ENCODE data around the gene PARVA.

GRCh38 chr11:12403122-12403996 is 26.0 kb downstream of the PARVA start:
- TF ChIP-seq, protein P1, sequence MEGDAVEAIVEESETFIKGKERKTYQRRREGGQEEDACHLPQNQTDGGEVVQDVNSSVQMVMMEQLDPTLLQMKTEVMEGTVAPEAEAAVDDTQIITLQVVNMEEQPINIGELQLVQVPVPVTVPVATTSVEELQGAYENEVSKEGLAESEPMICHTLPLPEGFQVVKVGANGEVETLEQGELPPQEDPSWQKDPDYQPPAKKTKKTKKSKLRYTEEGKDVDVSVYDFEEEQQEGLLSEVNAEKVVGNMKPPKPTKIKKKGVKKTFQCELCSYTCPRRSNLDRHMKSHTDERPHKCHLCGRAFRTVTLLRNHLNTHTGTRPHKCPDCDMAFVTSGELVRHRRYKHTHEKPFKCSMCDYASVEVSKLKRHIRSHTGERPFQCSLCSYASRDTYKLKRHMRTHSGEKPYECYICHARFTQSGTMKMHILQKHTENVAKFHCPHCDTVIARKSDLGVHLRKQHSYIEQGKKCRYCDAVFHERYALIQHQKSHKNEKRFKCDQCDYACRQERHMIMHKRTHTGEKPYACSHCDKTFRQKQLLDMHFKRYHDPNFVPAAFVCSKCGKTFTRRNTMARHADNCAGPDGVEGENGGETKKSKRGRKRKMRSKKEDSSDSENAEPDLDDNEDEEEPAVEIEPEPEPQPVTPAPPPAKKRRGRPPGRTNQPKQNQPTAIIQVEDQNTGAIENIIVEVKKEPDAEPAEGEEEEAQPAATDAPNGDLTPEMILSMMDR (IDR thresholded peaks at IDR 0.05; ENCODE audit: low read depth, low read length, missing input control) = no peak
- TF ChIP-seq EGR1 (IDR thresholded peaks at IDR 0.05; ENCODE audit: low read depth in 2 of 2) = no peak
- no peak for TF ChIP-seq MAX (IDR thresholded peaks at IDR 0.05)
- no peak for TF ChIP-seq TAF1 (conservative IDR thresholded peaks at IDR 0.05)
- TF ChIP-seq FOXA2 (IDR thresholded peaks at IDR 0.05) = peak; percentile 81
- TF ChIP-seq, protein P2, sequence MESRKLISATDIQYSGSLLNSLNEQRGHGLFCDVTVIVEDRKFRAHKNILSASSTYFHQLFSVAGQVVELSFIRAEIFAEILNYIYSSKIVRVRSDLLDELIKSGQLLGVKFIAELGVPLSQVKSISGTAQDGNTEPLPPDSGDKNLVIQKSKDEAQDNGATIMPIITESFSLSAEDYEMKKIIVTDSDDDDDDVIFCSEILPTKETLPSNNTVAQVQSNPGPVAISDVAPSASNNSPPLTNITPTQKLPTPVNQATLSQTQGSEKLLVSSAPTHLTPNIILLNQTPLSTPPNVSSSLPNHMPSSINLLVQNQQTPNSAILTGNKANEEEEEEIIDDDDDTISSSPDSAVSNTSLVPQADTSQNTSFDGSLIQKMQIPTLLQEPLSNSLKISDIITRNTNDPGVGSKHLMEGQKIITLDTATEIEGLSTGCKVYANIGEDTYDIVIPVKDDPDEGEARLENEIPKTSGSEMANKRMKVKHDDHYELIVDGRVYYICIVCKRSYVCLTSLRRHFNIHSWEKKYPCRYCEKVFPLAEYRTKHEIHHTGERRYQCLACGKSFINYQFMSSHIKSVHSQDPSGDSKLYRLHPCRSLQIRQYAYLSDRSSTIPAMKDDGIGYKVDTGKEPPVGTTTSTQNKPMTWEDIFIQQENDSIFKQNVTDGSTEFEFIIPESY (IDR thresholded peaks at IDR 0.05) = no peak
- peak in 1 of 2 donors; percentile 16 for TF ChIP-seq RAD21 (IDR thresholded peaks at IDR 0.05)
- peak in 1 of 2 donors; percentile 16 for TF ChIP-seq JUND (IDR thresholded peaks at IDR 0.05)
- TF ChIP-seq, protein P3, sequence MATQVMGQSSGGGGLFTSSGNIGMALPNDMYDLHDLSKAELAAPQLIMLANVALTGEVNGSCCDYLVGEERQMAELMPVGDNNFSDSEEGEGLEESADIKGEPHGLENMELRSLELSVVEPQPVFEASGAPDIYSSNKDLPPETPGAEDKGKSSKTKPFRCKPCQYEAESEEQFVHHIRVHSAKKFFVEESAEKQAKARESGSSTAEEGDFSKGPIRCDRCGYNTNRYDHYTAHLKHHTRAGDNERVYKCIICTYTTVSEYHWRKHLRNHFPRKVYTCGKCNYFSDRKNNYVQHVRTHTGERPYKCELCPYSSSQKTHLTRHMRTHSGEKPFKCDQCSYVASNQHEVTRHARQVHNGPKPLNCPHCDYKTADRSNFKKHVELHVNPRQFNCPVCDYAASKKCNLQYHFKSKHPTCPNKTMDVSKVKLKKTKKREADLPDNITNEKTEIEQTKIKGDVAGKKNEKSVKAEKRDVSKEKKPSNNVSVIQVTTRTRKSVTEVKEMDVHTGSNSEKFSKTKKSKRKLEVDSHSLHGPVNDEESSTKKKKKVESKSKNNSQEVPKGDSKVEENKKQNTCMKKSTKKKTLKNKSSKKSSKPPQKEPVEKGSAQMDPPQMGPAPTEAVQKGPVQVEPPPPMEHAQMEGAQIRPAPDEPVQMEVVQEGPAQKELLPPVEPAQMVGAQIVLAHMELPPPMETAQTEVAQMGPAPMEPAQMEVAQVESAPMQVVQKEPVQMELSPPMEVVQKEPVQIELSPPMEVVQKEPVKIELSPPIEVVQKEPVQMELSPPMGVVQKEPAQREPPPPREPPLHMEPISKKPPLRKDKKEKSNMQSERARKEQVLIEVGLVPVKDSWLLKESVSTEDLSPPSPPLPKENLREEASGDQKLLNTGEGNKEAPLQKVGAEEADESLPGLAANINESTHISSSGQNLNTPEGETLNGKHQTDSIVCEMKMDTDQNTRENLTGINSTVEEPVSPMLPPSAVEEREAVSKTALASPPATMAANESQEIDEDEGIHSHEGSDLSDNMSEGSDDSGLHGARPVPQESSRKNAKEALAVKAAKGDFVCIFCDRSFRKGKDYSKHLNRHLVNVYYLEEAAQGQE (IDR thresholded peaks at IDR 0.05) = no peak
- TF ChIP-seq FOXA1 (IDR thresholded peaks at IDR 0.05) = no peak
- TF ChIP-seq SP1 (IDR thresholded peaks at IDR 0.05) = peak; percentile 60

Data from liver (tissue), 3 donors.